COLO829 (cell line): Measurements from ENCODE around the gene LRRC37B.
"Not testable (repeated sequence)": the region's sequence is repeated elsewhere in the genome, so short reads cannot be mapped to it uniquely, and the experiment has no call there.

ENCODE experiments used
- DNase-seq: peaks from one replicate; pipeline ENCODE4 v3.0.0; 2012; ENCODE audit warnings: low spot score

The LRRC37B gene

GRCh38 chr17:32041306-32041875 lies 34.2 kb downstream of the LRRC37B start:
- DNase-seq, result not testable (repeated sequence)

GRCh38 chr17:32042266-32042665 lies 35.1 kb downstream of the LRRC37B start:
- DNase-seq, result not testable (repeated sequence)

- DNase-seq, result not testable (repeated sequence)
Measured at GRCh38 chr17:32045611-32046010, 38.4 kb downstream of the LRRC37B start.

GRCh38 chr17:32047663-32048062 lies 40.5 kb downstream of the LRRC37B start:
- DNase-seq, result not testable (repeated sequence)

GRCh38 chr17:32054985-32055384 lies 47.8 kb downstream of the LRRC37B start:
- DNase-seq, result not testable (repeated sequence)

- not testable (repeated sequence) for DNase-seq
Measured at GRCh38 chr17:32055425-32055824, 48.2 kb downstream of the LRRC37B start.

- DNase-seq, result not testable (repeated sequence)
Measured at GRCh38 chr17:32056500-32056899, 49.3 kb downstream of the LRRC37B start.

GRCh38 chr17:32057460-32058105 lies 50.4 kb downstream of the LRRC37B start:
- DNase-seq, result not testable (repeated sequence)

DNA sequence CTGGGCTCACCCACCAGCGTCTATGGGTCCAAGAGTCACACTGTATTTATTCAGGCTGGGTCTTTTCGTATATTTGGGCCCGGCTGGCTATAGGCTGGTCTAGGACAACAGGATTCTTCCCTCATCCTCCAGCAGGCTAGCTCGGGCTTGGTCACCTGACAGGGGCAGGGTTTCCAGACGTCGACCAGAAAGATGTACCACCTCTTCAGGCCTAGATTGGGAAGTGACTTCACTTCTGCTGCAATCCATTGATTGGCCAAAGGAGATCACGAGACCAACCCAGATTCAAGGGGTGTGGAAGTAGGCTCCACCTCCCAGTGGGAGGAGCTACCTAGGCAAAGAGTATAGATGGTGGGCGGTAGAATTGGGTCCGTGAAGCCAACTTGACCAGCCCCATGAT lies 53.5 kb downstream of the LRRC37B start:
- not testable (repeated sequence) for DNase-seq

DNA sequence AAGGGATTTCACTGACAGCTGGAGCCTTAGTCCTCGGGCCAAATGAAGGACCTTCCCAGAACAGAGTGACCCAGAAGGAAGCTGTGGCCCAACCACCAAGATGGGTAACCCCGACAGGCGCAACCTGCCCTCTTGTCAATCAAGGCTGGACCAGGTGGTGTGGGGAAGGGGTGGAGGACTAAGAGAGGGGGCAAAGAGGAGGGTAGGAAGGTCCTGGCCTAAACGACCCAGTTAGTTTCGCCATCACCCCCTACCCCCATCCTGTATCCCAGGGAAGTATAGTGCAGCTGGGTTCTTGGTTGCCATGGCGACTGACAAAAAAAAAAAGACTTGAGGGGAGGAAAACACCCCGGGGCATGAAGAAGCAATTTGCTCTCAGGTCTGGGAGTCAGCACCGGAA lies 54.7 kb downstream of the LRRC37B start:
- DNase-seq, result not testable (repeated sequence)

DNA sequence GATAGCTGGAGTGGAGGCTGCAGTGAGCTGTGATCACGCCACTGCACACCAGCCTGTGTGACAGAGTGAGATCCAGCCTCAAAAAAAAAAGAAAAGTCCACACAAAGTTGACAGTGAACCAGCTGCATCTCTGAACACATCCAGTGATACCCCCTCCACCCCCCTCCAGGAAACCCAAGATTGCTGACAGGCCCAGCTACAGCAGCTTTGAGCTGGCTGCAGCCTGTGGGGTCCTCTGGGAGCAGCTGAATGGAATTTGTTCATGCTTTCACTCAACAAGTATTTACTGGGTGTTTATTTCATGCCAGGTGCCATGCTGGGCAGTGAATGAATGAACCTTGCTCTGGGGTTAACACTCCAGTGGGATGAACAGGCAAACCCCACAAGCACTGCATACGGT lies 56.9 kb downstream of the LRRC37B start:
- not testable (repeated sequence) for DNase-seq

- not testable (repeated sequence) for DNase-seq
Measured at GRCh38 chr17:32066123-32066680, 59.0 kb downstream of the LRRC37B start.

DNA sequence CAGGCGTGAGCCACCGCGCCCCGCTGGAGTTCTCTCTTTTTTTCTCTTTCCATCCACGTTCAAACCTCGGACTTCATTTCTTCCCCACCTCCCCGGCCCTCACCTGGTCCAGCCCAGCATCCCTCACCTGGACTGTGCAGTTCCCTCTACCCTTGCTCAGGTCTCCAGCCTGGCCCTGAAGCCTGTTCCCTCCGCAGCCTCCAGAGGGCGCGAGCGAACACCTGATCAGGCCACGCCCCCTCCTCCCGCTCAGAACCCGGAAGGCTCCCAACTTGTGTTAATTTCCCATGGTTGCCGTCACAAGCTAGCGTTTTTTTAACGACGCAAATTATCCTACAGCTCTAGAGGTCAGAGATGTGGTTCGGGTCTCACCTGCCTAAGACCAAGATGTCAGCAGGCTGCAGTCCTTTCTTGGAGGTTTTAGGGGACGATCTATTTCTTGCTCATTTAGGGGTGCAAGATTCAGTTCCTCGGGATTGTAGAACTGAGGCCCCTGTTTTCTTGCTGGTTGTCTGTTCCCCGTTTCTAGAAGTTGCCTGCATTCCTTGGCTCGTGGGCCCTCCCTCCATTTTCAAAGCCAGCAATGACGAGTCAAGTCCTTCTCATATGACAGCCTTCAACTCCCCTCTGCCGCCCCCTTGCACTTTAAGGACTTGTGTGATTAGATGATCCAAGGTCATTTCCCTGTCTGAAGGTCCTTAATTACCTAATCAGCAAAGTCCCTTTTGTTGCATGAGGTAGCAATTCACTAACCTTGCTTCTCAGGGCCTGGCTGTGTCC lies 59.9 kb downstream of the LRRC37B start:
- DNase-seq, result not testable (repeated sequence)

- DNase-seq, result not testable (repeated sequence)
Measured at GRCh38 chr17:32069067-32069466, 61.9 kb downstream of the LRRC37B start.

- DNase-seq, result not testable (repeated sequence)
Measured at GRCh38 chr17:32071961-32072360, 64.8 kb downstream of the LRRC37B start.

- not testable (repeated sequence) for DNase-seq
Measured at GRCh38 chr17:32073131-32073530, 65.9 kb downstream of the LRRC37B start.

- DNase-seq, result not testable (repeated sequence)
Measured at GRCh38 chr17:32079753-32080152, 72.6 kb downstream of the LRRC37B start.

- not testable (repeated sequence) for DNase-seq
Measured at GRCh38 chr17:32083550-32083979, 76.4 kb downstream of the LRRC37B start.

GRCh38 chr17:32084003-32084941 lies 77.1 kb downstream of the LRRC37B start:
- not testable (repeated sequence) for DNase-seq

GRCh38 chr17:32084942-32085829 lies 78.0 kb downstream of the LRRC37B start:
- not testable (repeated sequence) for DNase-seq
